8988T (cell line): ENCODE results near the gene IQSEC2.
A peak's percentile ranks its signal among the peaks of the same experiment; 100 is the strongest.

Experiments used
- DNase-seq: peaks from one replicate; pipeline ENCODE4 v3.0.0; 2011

IQSEC2 gene

GRCh38 chrX:53239474-53239873, 41.9 kb downstream of the IQSEC2 start:
- peak; percentile 66 for DNase-seq

GRCh38 chrX:53237056-53237455, 44.3 kb downstream of the IQSEC2 start:
- DNase-seq: no peak

- DNase-seq: no peak
Measured at GRCh38 chrX:53236025-53236679, 45.2 kb downstream of the IQSEC2 start.

- no peak for DNase-seq
Measured at GRCh38 chrX:53235566-53235965, 45.8 kb downstream of the IQSEC2 start.

GRCh38 chrX:53234484-53234883, 46.9 kb downstream of the IQSEC2 start:
- no peak for DNase-seq

- no peak for DNase-seq
Measured at GRCh38 chrX:53233536-53233935, 47.8 kb downstream of the IQSEC2 start.

- DNase-seq: no peak
Measured at GRCh38 chrX:53230116-53230515, 51.3 kb downstream of the IQSEC2 start.

- no peak for DNase-seq
Measured at GRCh38 chrX:53227224-53227765, 54.1 kb downstream of the IQSEC2 start.

GRCh38 chrX:53224860-53225797, 56.3 kb downstream of the IQSEC2 start, which contains the start of gene KDM5C:
Gene KDM5C (minus strand): TSS chrX:53225207. CDS start chrX:53224889, 318 bp downstream.
- peak; percentile 95 for DNase-seq

GRCh38 chrX:53223955-53224859, 57.2 kb downstream of the IQSEC2 start:
- no peak for DNase-seq

GRCh38 chrX:53223068-53223693, 58.2 kb downstream of the IQSEC2 start:
- no peak for DNase-seq
